HG02870 (cell line): Measurements from ENCODE around the gene NAT16.
"Not testable (repeated sequence)": the region's sequence is repeated elsewhere in the genome, so short reads cannot be mapped to it uniquely, and the experiment has no call there.

Experiments used
- ATAC-seq: cut with Tn5 transposase; IDR thresholded peaks from one replicate; pipeline ENCODE4 v1.9.1; 2021; ENCODE audit warnings: mild to moderate bottlenecking, moderate library complexity; ENCODE audit not compliant: unreplicated experiment

Gene NAT16

DNA sequence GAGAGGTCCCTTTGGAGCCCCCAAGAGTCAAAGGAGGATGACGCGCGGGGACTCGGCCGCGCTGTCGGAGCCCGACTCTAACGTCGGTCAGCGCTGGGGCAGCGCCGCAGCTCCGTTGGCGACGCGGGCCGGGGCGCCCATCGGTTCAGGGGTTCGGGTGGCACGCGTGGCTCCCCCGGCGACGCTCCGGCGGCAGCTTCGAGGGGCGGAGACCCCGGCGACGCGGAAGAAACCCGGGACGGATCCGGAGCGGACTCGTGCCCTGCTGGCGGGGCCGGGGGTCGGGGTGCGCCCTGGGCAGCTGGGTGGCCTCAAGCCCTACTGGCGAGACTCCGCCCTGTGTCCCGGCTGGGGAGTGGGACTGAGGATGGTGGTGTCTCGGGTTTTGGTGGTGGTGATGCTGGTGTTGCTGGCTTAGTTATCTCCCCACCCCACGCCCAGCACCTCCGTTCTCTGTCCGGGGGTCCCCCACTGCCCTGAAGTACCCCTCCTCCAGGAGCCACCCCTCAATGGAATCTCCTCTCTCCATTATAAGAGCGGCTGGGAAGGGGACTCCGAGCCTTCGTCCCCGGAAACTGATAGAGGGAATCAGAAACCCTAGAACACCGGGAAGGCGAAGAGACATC is at the start of gene NAT16:
Gene NAT16, minus strand, starts transcription at position 164 of the 626 bp plus-strand sequence. CDS start 5,486 bp downstream, outside the sequence.
- ATAC-seq = no peak

- no peak for ATAC-seq
Observed at GRCh38 chr7:101226721-101227120, 46.6 kb upstream of the NAT16 start.

DNA sequence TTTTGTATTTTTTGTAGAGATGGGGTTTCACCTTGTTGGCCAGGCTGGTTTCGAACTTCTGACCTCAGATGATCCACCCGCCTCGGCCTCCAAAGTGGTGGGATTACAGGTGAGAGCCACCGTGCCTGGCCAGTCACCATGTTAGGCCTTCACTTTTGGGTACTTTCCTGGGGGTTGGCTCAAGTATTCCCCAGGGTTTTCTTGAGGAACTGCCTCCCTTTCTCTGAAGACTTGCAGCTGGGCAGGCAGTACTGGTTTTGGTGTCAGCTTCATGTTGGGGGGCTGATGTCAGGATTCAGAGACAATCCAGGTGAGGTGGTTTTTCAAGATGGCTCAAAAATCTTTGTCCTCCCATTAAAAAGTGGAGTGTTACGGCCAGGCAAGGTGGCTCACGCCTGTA is 45.6 kb upstream of the NAT16 start:
- no peak for ATAC-seq

DNA sequence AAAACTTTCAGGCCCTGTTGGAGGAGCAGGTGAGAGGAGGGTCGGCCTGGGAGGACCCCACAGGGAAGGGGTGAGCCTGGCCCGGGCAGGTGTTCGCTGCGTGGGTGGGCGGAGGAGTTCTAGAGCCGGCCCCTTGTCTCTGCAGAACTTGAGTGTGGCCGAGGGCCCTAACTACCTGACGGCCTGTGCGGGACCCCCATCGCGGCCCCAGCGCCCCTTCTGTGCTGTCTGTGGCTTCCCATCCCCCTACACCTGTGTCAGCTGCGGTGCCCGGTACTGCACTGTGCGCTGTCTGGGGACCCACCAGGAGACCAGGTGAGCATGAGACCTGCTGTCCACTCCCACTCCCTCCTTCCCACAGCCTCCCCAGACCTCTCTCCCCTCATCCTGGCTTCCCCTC is 43.4 kb upstream of the NAT16 start:
- no peak for ATAC-seq

DNA sequence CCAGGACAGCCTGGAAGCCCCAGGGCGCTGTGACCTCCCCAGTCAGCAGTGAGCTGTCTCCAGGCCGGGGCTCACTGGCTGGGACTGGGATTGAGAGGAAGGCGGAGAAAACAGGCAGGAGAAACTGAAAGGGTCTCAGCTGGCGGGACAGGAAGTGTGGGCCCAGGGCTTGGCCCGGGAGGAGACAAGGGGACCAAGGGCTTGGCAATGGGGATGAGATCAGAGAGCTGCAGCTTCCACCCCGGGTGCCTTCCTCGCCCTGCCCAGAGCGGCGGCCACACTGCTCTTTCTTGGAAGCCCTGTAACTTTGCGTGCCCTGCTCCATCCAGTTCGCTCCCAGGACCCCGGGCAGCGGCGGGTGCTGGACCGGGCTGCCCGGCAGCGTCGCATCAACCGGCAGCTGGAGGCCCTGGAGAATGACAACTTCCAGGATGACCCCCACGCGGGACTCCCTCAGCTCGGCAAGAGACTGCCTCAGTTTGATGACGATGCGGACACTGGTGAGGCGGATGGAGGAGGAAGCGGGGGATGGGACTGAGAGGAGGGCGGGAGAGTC is 42.3 kb upstream of the NAT16 start:
- no peak for ATAC-seq

DNA sequence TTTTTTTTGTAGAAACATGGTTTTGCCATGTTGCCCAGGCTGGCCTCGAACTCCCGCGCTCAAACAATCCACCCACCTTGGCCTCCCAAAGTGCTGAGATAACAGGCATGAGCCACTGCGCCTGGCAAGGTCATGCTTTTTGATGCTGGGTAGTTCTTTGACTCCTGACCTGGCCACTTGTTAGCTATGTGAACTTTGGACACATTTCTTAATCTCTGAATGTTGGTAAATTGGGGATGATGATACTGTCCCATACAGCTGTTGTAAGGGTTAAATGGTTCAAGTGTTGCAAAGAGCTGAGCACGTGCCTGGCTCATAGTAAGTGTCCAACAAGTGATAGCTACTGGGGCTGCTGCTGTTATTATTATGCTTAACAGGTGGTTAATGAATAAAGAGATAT is 40.2 kb upstream of the NAT16 start:
- ATAC-seq = no peak

GRCh38 chr7:101218236-101219125 is 38.4 kb upstream of the NAT16 start:
- ATAC-seq = no peak

- peak; percentile 65 for ATAC-seq
Observed at GRCh38 chr7:101217388-101218235, 37.5 kb upstream of the NAT16 start, which contains the start of the genes PLOD3 and ZNHIT1. TSS of gene PLOD3 (minus strand) at chr7:101217581. CDS start at chr7:101217274, 307 bp downstream. TSS of gene ZNHIT1 (plus strand) at chr7:101218165. CDS start at chr7:101218196, 31 bp downstream.

DNA sequence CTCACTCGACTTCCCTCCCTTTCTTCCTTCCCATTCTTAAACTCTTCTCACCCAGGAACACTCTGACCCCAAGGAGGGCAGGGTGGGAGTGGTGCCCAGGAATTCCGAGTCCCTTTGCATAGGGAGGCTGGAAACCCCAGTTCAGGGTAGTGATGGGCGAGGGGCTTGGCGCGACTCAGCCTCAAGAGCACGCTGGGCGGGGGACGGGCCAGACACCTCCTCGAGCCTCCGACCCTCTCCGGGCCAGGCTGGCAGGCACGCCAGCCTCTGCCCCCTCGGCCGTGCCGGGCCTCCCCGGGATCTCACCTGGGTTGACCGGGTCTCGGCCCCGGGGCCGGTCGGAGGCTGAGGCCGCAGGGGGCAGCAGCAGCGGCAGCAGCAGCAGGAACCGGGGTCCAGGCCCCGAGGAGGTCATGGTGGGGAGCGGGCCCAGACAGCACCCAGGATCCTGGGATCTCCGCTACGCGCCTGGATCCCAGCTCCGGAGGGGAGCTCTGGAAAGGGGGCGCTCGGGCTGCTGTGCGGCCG is 36.8 kb upstream of the NAT16 start:
- ATAC-seq = peak; percentile 11

DNA sequence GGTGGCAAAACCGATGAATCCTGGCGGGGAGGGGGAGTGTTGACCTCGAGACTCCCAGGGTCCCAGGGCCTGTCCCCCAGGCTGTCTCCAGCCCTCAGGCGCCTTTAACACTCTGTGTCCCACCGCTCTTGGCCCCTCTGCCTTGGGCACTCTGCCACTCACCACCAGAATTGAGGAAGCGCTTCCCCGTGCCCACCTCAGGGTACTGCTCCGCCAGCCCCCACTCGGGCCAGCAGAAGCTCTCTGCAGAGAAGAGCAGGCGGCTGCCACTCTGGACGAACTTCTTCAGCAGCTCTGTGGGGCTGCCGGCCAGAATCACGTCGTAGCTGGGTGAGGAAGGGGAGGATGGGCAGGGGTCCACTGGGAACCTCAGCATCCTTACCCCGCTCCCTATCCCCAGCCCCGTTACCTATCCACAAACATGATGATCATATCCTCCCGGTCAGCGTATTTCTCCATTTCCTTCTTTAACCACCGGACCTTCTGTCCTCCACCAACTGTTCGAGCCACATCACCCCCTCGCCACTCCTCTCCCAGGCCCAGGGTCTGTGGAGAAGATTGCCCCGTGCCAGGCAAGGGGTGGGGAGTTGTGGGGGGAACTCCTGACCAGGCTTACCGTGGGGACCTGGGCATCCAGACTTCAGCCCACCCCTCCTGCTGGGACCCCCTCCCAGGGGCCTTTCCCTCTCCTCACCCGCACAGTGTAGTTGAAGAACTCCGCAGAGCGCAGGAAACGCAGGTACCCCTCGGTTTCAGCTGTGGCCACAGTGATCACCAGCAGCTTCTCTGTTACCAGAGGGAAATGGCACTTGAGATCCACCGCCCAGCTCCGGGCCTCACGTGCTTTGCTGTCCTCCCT is 36.1 kb upstream of the NAT16 start:
- no peak for ATAC-seq

DNA sequence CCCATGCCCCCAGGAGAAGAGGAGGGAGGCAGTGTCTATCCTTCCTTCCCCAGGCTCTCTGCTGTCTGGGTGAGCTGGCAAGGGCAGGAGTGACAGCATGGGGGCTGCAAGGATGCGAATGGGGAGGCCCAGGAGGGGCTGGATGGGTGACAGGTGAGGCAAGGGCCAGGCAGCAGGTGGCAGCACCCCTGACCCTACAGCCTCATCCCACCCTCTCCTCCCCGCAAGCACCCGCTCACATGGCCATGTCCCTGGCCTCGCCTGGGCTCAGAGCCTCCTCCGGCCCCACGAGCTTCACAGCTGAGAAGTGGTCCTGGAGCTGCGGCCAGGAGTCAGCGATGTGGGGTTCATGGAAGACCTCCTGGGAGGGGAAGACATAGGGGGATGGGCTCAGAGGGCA is 31.9 kb upstream of the NAT16 start:
- no peak for ATAC-seq

GRCh38 chr7:101211501-101211900 is 31.4 kb upstream of the NAT16 start:
- ATAC-seq = no peak

DNA sequence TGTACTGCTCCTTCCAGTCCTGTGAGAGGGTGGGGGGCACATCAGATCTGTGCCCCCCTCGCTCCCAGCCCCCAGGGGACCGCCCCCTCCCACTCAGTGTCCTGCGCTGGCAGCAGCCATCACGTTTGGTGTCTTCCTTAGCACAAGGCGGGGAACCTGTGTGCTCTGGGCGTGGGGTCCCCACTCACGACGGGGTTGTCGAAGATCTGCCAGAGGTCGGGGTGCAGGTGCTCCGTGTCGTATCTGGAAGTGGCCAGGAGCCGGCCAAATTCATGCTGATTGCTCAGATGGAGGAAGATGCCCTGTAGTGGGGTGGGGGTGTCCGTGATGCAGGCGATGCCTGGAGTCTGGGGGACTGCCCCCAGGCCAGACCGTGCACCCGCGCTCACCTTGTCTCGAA is 30.1 kb upstream of the NAT16 start:
- ATAC-seq = no peak

GRCh38 chr7:101208794-101209193 is 28.7 kb upstream of the NAT16 start:
- no peak for ATAC-seq

- ATAC-seq = no peak
Observed at GRCh38 chr7:101207459-101207858, 27.4 kb upstream of the NAT16 start.

DNA sequence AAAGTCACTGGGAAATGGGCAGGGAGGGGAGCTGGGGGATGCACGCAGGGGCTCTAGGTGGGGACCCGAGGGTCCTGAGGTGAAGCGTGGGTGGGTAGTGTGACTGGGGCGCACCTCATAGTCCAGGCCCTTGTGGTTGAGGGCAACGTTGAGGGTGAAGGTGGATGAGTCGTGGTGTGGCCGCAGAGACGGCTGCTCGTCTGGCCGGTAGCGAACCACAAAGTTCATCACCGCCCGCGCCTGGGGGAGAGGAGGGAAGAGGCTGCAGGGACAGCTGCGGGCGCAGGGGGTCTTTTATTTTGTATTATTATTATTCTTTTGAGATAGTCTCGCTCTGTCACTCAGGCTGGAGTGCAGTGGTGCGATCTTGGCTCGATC is 26.6 kb upstream of the NAT16 start:
- no peak for ATAC-seq

DNA sequence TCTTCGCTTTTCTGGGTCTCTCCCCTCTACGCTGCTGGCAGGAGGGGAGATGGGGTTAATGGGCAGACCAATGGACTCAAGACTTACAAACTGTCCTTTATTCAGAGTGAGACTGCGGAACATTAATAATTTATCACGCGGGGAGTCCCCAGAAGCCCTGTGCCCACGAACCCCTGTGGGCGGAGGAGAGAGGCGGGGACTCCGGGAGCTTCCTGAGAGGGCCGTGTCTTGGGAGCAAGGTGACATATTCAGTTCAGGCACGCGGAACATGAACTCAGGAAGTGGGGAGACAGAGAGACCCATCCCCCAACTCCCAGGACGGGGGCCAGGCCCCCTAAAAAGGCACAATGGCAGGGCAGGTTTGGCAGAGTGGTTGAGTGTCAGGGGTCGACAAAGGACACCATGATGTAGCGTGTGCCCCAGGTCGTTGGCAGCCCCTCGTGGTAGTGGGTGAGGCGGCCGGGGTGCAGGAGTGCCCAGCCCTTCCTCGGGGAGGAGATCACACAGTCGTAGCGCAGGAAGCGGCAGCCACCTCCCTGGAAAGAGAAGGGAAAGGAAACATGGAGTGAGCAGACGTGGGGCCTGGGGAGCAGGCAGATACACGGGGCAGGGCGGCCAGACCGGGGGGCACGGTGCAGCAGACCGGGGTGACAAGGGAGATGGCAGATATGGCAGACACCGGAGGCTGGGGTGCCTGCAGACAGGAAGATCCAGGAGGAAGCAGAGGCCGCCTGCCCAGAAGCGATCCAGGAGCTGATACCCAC is 26.0 kb upstream of the NAT16 start:
- no peak for ATAC-seq

DNA sequence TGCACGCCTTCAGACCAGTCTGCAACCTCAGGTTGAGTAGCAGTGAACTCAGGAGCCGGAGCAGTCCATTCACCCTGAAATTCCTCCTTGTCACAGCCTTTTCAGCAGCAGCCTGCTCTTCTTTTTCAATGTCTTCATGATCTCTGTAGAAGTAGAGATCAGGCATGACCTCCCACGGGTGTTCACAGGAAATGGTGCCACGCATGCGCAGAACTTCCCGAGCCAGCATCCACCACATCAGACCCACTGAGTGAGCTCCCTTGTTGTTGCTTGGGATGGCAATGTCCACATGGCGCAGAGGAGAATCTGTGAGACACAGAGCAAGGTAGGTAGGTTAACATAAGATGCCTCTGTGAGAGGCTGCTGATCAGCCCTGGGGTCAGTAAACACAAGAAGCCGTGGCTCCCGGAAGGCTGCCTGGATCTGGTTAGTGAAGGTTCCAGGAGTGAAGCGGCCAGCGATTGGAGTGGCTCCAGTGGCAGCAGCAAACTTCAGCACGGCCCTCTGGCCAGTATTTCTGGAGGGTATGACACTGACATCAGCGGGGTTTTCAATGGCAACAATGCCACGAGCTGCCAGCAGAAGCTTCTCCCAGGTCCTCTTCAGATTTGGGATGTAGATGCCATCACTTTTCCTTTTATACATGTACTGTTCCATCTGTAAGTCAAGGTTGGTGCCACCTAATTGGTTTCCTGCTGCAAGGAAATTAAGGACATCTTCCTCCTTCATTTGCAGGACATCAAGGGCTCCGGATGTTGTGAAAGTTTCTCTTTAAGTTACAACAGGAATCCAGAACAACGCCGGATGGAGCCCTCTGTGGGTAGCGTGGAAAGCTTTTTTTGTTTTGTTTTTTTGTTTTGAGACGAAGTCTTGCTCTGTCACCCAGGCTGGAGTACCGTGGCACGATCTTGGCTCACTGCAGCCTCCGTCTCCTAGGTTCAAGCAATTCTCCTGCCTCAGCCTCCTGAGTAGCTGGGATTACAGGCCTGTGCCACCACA is 23.9 kb upstream of the NAT16 start:
- not testable (repeated sequence) for ATAC-seq
